22Rv1 (cell line): Measurements from ENCODE around the gene KRTAP10-11.

ENCODE experiments used
- H3K27ac ChIP-seq: fragments of 450-650 bp; 2 replicates; pipeline ENCODE4 v1.5.1; 2017
- CTCF ChIP-seq: fragments of 450-650 bp; IDR thresholded peaks from 2 replicates; pipeline ENCODE4 v1.5.1; 2017; ENCODE audit warnings: mild to moderate bottlenecking
- ZFX ChIP-seq: fragments of 450-650 bp; IDR thresholded peaks from 2 replicates; pipeline ENCODE4 v1.6.1; 2017; ENCODE audit warnings: antibody characterized with exemption, borderline replicate concordance

KRTAP10-11 gene

GRCh38 chr21:44612669-44613229, 33.5 kb upstream of the KRTAP10-11 start:
- H3K27ac ChIP-seq: no peak overlapping the region
- TF ChIP-seq CTCF: no peak
- TF ChIP-seq ZFX: no peak

- H3K27ac ChIP-seq: no peak overlapping the region
- no peak for TF ChIP-seq ZFX
- TF ChIP-seq CTCF: no peak
Measured at GRCh38 chr21:44613386-44614155, 32.6 kb upstream of the KRTAP10-11 start.

- H3K27ac ChIP-seq: no peak overlapping the region
- TF ChIP-seq ZFX: no peak
- TF ChIP-seq CTCF: no peak
Measured at GRCh38 chr21:44614161-44614631, 32.0 kb upstream of the KRTAP10-11 start.

GRCh38 chr21:44614961-44615391, 31.2 kb upstream of the KRTAP10-11 start:
- no peak overlapping the region for H3K27ac ChIP-seq
- TF ChIP-seq ZFX: no peak
- no peak for TF ChIP-seq CTCF

GRCh38 chr21:44615466-44615865, 30.7 kb upstream of the KRTAP10-11 start:
- H3K27ac ChIP-seq: no peak overlapping the region
- TF ChIP-seq CTCF (no peak), ZFX (no peak)

GRCh38 chr21:44615911-44616590, 30.2 kb upstream of the KRTAP10-11 start:
- no peak for TF ChIP-seq CTCF
- no peak for TF ChIP-seq ZFX
- no peak overlapping the region for H3K27ac ChIP-seq

- H3K27ac ChIP-seq: no peak overlapping the region
- TF ChIP-seq CTCF (no peak), ZFX (no peak)
Measured at GRCh38 chr21:44616591-44616926, 29.7 kb upstream of the KRTAP10-11 start.
